ENCODE data around the gene NR1D1.

GRCh38 chr17:40129498-40129897, 29.1 kb upstream of the NR1D1 start:
- TF ChIP-seq GATA2 (IDR thresholded peaks at IDR 0.05; ENCODE audit: low read depth, low read length), result no peak
- no peak for TF ChIP-seq GATA3 (IDR thresholded peaks at IDR 0.05; ENCODE audit: low read depth, low read length)

Data from SH-SY5Y (cell line).